HL-60 (cell line): ENCODE measurements around the gene HLA-DPB1.

Experiments
- DNase-seq, 2 experiments: peaks; one replicate each; pipeline ENCODE4 v3.0.0-alpha.2; 2010 to 2020; ENCODE audit warnings: low read depth in 1 of 2, low spot score in 1 of 2
- H3K27ac ChIP-seq: fragments of 250-450 bp; sonication (Bioruptor Pico); replicated peaks from 2 replicates; pipeline ENCODE4 v1.5.1; 2020; ENCODE audit warnings: mild to moderate bottlenecking, moderate library complexity
- H3K27me3 ChIP-seq: fragments of 250-450 bp; sonication (Bioruptor Pico); 2 replicates; pipeline ENCODE4 v1.5.1; 2021; ENCODE audit warnings: mild to moderate bottlenecking, moderate library complexity; ENCODE audit not compliant: insufficient read depth, poor library complexity, severe bottlenecking
- H3K4me3 ChIP-seq: replicated peaks from 2 replicates; pipeline ENCODE4 v1.5.1; 2011; ENCODE audit warnings: mild to moderate bottlenecking, control low read depth, low read length; ENCODE audit not compliant: insufficient read depth
- CTCF ChIP-seq: IDR thresholded peaks from one replicate; pipeline ENCODE4 v1.5.1; 2011; ENCODE audit warnings: low read length, control low read depth, inconsistent platforms; ENCODE audit not compliant: insufficient read depth
- GABPA ChIP-seq: IDR thresholded peaks from 2 replicates; pipeline ENCODE4 v1.6.1; 2012; ENCODE audit warnings: low read depth
- POLR2AphosphoS5 ChIP-seq: IDR thresholded peaks from 2 replicates; pipeline ENCODE4 v1.6.1; 2012; ENCODE audit warnings: low read depth
- REST ChIP-seq: IDR thresholded peaks from 2 replicates; pipeline ENCODE4 v1.6.1; 2012; ENCODE audit warnings: low read depth; ENCODE audit not compliant: insufficient replicate concordance
- SPI1 ChIP-seq: IDR thresholded peaks from 2 replicates; pipeline ENCODE4 v1.6.1; 2012; ENCODE audit warnings: low read depth, mild to moderate bottlenecking, borderline replicate concordance

HLA-DPB1 gene

GRCh38 chr6:33118525-33119123, 42.8 kb downstream of the HLA-DPB1 start:
- TF ChIP-seq REST (no peak), CTCF (peak; percentile 34), GABPA (no peak), SPI1 (no peak), POLR2AphosphoS5 (no peak)
- Histone ChIP-seq H3K4me3 (no peak overlapping the region), H3K27ac (no peak overlapping the region), H3K27me3 (peaks cover 8% of the 10 kb centered on the region)
- DNase-seq: peak in 1 of 2 experiments; percentile 35

GRCh38 chr6:33120001-33120400, 44.2 kb downstream of the HLA-DPB1 start:
- no peak for DNase-seq
- Histone ChIP-seq H3K4me3 (no peak overlapping the region), H3K27ac (no peak overlapping the region), H3K27me3 (peaks cover 8% of the 10 kb centered on the region)
- TF ChIP-seq CTCF (no peak), POLR2AphosphoS5 (no peak), REST (no peak), SPI1 (no peak), GABPA (no peak)

- H3K27ac ChIP-seq: no peak overlapping the region
- no peak for DNase-seq
- H3K4me3 ChIP-seq: no peak overlapping the region
- H3K27me3 ChIP-seq: peaks cover 3% of the 10 kb centered on the region
- TF ChIP-seq CTCF: no peak
- no peak for TF ChIP-seq POLR2AphosphoS5
- TF ChIP-seq REST: no peak
- TF ChIP-seq SPI1: no peak
- no peak for TF ChIP-seq GABPA
Measured at GRCh38 chr6:33123181-33123580, 47.4 kb downstream of the HLA-DPB1 start.
